ENCODE results near the gene LANCL2. TPM values are rescaled to one million over a fixed set of nuclear protein-coding genes. Genes with fewer than 3 reads are reported as not detected.

LANCL2 gene
- polyA plus RNA-seq, 1 donor from 2014 or later, result 6.7 TPM

DNA sequence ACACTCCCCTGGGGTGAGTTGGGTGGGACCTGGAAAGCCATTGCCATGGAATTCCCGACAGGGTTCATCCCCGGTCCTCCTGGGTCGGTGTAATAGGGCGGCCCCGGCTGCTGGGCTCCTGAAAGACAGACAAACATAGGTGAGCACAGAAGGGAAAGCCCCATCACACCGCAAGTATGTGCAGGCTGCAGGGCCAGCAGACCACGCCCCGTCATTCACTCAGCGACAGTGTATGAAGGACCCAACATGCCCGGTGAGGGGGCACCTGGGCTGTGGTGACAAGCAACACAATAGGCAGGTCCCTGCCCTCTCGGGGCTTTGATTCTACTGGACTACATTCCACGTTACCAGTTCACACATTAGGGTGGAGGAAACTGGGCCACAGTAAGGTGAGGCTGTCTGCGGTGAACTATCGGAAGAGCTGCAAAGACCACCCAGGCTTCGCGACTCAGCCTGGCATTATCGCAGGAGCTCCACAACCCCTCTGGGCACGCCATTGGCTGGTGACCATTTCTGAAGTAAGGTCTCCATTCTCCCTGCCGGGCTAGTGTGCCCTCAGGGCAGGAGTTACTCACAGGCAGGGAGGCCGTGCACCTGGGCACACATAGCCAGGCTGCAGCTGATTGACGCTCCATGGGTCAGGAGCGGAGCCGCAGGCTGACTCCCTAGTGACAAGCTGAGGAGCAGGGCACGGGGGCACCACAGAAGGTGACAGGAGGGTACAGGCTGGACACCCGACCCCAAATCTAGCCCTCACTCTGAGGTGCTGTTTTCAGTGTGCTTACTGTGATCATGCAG, 108.0 kb downstream of the LANCL2 start:
- peak overlapping the region in 2 of 3 donors; percentile 13 to 79 for H3K27ac Mint-ChIP-seq
- no peaks in the 10 kb centered on the region for H3K9me3 Mint-ChIP-seq
- no peak overlapping the region for H3K4me3 Mint-ChIP-seq
- no peaks in the 10 kb centered on the region for H3K27me3 Mint-ChIP-seq
- peaks cover 11% of the 10 kb centered on the region for H3K36me3 Mint-ChIP-seq
- H3K4me1 Mint-ChIP-seq, result peaks cover 24 to 34% (median 25%) of the 10 kb centered on the region in 3 donors

DNA sequence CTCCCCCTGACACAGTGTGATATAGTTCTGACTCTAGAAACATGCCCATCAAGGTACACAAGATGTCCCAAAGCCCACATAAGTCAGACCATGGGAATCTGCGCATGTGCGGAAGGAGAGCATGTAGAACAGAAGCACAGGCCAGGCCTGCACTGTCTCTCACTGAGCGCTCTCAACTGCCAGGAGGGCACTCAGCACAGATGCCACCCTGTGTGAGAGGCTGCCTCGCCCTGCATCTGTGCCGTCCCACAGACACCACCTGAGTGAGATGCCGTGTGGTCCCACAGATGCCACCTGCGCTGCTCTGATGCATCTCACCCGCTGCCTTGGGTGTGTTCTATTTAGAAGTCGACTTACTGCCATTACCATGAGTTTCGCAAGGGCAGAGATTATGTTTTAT, 108.8 kb downstream of the LANCL2 start:
- no peaks in the 10 kb centered on the region for H3K27me3 Mint-ChIP-seq
- H3K4me3 Mint-ChIP-seq, result peak overlapping the region in 2 of 4 donors; percentile 9 to 30
- no peaks in the 10 kb centered on the region for H3K9me3 Mint-ChIP-seq

DNA sequence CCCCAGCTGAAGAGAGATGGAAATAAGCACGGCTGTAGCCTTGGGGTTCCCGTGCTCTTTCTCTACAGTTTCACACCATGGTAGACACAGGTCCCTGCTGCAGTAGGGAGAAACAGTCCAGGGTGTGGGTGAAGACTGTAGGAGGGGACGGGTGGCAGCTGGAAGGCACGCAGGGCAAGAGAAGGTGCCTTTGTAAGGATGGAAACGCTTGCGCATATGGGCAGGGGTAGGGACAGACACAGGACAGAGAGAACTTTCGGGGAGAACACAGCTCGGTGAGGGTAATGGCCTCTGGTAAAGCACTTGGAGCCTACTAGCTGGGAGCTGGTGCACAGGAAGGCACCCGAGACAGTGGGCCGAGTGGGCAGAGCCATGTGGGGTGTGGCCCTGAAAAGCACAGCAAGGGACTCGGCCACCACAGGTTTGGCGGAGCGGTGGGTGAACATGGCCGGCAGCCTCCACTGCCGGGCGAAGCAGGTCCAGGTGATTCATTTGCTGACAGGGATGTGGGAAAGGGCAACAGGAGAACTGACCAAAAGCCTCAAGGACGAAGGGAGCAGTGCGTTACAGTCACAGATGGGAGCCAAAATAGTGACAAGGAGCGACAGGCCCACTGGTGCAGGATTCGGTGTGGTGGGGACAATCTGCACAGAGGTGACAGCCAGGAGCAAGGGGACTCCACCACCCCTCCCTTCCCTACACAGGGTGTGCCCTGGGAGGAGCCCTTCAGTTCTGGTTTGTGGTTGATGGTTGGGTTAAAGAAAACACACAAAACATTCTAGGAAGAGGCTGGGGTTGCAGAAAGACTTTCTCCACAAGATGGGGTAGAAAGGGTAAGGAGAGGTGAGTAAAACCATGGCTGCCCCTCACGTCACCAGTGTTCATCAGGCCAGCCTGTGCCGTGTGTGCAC, 110.1 kb downstream of the LANCL2 start:
- Mint-ChIP-seq H3K4me1 (peaks cover 27 to 39% (median 28%) of the 10 kb centered on the region in 3 donors), H3K4me3 (peak overlapping the region; percentile 5 to 85 (median 55)), H3K27me3 (no peaks in the 10 kb centered on the region), H3K27ac (peak overlapping the region; percentile 69 to 89 (median 87)), H3K9me3 (no peaks in the 10 kb centered on the region), H3K36me3 (peaks cover 7% of the 10 kb centered on the region)

More for the DNA sequence above, 108.8 kb downstream of the LANCL2 start:
- Mint-ChIP-seq H3K4me1 (peaks cover 27 to 41% (median 29%) of the 10 kb centered on the region in 3 donors), H3K27ac (peak overlapping the region in 1 of 3 donors; percentile 87), H3K36me3 (peaks cover 7% of the 10 kb centered on the region)

DNA sequence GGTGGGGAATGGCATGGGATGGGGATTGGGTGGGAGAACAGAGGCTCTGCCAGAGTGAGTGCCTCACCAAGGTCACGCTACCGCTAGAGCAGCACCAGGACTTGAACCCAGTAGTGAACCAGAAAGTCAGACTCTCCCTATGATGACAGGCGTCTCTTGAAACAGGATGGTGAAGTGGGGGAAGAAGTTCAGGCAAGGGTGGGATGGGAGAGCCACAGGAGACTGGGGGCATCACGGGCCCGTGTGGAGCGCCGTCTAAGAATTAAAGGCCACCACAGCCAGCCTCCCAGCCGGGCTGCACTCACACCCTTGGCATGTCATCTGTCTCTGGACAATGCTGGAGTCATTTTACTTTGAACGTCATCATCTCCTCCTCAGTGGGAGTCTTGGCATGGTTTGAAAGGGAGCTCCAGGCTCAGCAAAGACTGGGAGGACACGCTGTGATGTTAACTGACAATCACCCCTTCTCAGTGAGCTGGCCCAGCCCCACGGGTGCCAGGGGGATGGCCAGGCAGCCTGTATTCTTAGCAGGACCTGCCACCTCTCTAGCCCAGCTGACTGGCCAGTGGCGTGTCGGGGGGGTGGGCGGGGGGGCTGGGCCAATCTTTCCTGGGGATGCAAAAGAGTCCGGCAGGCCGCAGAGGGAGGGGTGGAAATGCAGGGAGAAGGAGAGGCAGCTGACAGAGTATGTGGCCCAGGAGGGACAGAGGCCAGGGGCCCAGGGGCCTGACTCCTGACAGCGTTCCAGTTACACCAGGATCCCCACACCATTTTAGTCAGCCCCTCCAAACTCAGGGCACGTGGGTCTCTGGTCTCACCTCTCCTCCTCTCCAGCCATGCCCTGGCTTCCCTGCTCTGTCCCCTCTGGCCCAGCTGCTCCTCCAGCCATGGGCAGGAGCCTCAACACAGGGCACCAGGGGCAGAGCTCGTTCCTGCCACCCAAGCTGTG, 111.0 kb downstream of the LANCL2 start:
- H3K9me3 Mint-ChIP-seq, result no peaks in the 10 kb centered on the region
- H3K27ac Mint-ChIP-seq, result peak overlapping the region in 2 of 3 donors; percentile 87 to 89
- no peaks in the 10 kb centered on the region for H3K27me3 Mint-ChIP-seq
- H3K36me3 Mint-ChIP-seq, result peaks cover 2% of the 10 kb centered on the region
- H3K4me1 Mint-ChIP-seq, result peaks cover 28 to 40% (median 28%) of the 10 kb centered on the region in 3 donors
- H3K4me3 Mint-ChIP-seq, result peak overlapping the region in 1 of 4 donors; percentile 85

DNA sequence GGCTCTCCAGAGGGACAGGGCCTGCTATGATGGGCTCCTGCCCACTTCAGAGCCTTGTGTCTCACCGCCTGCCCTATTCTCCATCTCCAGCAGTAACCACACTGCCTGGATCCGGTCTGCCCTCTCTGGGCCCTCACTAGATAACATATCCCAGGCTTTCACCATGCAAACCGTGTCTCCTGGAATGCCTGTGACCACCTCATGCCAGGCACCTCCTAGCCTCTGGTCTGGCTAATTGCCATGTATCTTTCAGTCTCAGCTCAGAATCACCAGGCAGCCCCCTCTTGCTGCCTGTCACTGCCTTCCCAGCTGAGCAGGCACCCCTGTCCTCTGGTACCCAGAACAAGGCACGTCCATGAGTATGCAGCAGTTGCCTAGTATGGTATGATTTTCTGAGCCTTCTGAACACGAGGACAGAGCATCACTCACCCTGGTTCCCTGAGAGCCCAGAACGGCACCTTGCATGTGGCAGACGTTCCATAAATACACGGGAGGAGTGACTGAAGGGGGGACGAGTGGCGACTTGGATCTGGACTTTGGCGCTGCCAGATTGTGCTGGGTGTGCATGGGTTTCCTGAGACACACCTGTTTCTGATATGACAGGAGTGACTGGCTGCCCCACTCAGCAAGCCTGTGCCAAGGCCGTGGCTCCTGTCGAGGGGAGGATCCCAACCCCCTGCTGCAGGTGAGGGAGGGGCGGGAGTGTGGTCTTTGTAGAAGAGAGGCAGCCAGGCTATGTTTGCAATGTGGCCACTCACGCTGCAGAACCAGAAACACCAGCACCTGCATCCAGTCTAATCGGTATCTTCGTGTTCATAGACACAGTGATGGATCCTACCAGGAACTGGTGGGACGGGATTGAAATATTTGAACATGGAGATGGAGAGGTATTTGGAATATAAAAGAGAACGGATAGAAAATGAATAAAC, 112.0 kb downstream of the LANCL2 start:
- H3K4me1 Mint-ChIP-seq, result peaks cover 26 to 40% (median 28%) of the 10 kb centered on the region in 3 donors
- peaks cover 2% of the 10 kb centered on the region for H3K36me3 Mint-ChIP-seq
- H3K27ac Mint-ChIP-seq, result peak overlapping the region in 2 of 3 donors; percentile 30 to 89
- peak overlapping the region in 1 of 4 donors; percentile 6 for H3K4me3 Mint-ChIP-seq
- no peaks in the 10 kb centered on the region for H3K27me3 Mint-ChIP-seq
- no peaks in the 10 kb centered on the region for H3K9me3 Mint-ChIP-seq

DNA sequence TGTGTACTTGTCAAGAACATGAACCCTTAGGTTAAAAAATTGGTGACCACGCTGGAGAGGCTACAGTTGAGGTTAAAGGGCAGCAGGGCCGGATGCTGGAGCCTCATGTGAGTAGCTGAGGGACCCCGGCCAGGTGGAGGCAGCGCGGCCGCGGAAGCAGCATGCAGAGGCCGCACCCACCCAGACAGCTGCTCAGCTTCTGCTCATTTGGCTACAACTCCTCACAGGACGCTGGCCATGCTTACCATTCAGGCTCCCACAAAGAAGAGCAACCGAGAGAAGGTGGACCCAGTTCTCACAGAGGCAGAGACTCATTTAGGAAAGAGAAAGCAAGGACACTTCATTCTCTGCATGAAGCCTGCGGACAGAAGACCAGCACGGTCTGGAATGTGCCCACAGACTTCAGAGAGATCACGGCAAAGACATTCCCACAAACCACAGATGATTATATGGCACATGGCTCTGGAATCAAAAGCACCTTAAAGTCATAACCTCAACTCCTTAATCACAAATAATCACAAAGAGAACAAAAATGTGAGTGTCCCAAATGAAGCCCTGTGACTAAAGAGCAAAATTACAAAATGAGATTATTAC, 112.7 kb downstream of the LANCL2 start:
- H3K27ac Mint-ChIP-seq, result peak overlapping the region; percentile 5 to 30 (median 11)
- peaks cover 2% of the 10 kb centered on the region for H3K36me3 Mint-ChIP-seq
- H3K4me1 Mint-ChIP-seq, result peaks cover 26 to 40% (median 28%) of the 10 kb centered on the region in 3 donors
- no peaks in the 10 kb centered on the region for H3K27me3 Mint-ChIP-seq
- H3K4me3 Mint-ChIP-seq, result peak overlapping the region in 1 of 4 donors; percentile 20
- no peaks in the 10 kb centered on the region for H3K9me3 Mint-ChIP-seq

DNA sequence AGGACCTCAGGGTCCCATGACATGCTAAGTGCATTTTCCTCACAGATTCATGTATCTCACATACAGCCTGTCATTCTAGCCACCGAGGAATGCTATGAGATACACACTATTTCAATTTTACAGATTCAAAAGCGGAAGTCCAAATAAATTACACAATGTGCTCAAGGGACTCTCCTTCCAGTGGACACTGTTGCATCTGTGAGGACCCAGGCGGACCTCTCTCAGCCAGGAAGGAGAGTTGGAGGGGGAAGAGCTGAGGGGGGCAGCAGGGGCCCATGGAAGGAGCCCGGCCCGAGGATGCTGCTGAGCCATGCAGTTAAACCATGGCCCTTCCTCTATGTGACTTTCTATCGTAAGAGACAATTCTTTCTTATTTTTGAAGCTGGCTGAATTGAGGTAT, 113.6 kb downstream of the LANCL2 start:
- H3K27ac Mint-ChIP-seq, result peak overlapping the region in 1 of 3 donors; percentile 30
- H3K36me3 Mint-ChIP-seq, result peaks cover 4% of the 10 kb centered on the region
- H3K4me3 Mint-ChIP-seq, result no peak overlapping the region
- H3K27me3 Mint-ChIP-seq, result no peaks in the 10 kb centered on the region
- peaks cover 28 to 40% (median 32%) of the 10 kb centered on the region in 3 donors for H3K4me1 Mint-ChIP-seq
- H3K9me3 Mint-ChIP-seq, result no peaks in the 10 kb centered on the region

DNA sequence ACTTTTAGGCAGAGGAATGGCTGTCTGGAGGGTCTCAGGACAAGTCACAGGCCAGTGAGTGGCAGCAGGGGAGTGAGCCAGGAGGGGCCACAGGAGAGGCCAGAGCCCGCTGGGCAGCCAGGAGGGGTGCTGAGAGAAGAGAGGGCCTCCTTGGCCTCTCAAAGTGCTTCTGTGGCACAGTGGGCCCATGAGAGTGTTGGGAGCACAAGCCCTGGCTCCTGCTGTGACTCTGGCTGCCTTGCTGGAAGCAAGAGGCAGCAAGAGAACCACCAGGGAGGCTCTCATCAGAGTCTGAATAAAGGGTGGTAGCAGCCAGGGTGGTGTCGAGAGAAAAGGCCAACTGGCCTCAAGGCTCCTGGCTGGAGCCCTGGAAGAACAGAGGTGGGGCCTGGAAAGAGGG, 116.0 kb downstream of the LANCL2 start:
- Mint-ChIP-seq H3K36me3 (peaks cover 4% of the 10 kb centered on the region), H3K27ac (peak overlapping the region in 1 of 3 donors; percentile 43), H3K27me3 (no peaks in the 10 kb centered on the region)

DNA sequence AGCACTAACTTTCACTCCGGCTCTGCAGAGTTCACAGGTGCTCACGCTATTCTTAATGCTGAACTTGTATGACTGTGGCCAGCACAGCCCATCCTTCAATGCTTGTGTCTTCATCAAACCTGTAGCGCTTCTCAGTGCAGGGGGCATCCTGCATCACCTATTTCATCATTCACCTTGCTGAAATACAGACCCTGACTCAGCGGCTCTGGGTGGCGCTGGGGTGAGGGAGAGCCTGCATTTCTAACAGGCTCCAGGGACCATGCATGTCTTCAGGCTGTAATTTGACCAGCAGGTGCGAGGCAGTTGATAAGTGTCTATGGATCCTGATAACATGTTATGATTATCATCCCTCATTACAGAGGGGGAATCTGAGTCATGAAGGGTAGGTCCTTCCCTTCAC, 117.9 kb downstream of the LANCL2 start:
- Mint-ChIP-seq H3K4me1 (peaks cover 15 to 22% (median 17%) of the 10 kb centered on the region in 3 donors), H3K27ac (peak overlapping the region in 2 of 3 donors; percentile 13 to 46), H3K27me3 (no peaks in the 10 kb centered on the region), H3K4me3 (no peak overlapping the region), H3K9me3 (no peaks in the 10 kb centered on the region), H3K36me3 (peaks cover 4% of the 10 kb centered on the region)

More for the DNA sequence above, 116.0 kb downstream of the LANCL2 start:
- H3K9me3 Mint-ChIP-seq, result no peaks in the 10 kb centered on the region
- H3K4me1 Mint-ChIP-seq, result peaks cover 17 to 31% (median 25%) of the 10 kb centered on the region in 3 donors
- no peak overlapping the region for H3K4me3 Mint-ChIP-seq

Other genes with a start within 250 kb of the LANCL2 start
- 70.2 TPM for gene VOPP1, start 207.2 kb downstream of the LANCL2 start, polyA plus RNA-seq

Data from IgD-negative memory B cell (primary cell).